GM11168 (cell line): Measurements from ENCODE around the gene WT1.

ENCODE experiments used
- in situ Hi-C: fragments of 300-500 bp; cut with MboI; formaldehyde crosslinking; loops from one replicate; pipeline ENCODE4 v1.12.0; 2022; ENCODE audit warnings: low sequenced_read_pairs; ENCODE audit not compliant: unreplicated experiment

Gene WT1

GRCh38 chr11:32439501-32440210 is 4.3 kb upstream of the WT1 start:
- in situ Hi-C loops: no loop called here

GRCh38 chr11:32438866-32439489 is 3.6 kb upstream of the WT1 start:
- in situ Hi-C loops: no loop called here

DNA sequence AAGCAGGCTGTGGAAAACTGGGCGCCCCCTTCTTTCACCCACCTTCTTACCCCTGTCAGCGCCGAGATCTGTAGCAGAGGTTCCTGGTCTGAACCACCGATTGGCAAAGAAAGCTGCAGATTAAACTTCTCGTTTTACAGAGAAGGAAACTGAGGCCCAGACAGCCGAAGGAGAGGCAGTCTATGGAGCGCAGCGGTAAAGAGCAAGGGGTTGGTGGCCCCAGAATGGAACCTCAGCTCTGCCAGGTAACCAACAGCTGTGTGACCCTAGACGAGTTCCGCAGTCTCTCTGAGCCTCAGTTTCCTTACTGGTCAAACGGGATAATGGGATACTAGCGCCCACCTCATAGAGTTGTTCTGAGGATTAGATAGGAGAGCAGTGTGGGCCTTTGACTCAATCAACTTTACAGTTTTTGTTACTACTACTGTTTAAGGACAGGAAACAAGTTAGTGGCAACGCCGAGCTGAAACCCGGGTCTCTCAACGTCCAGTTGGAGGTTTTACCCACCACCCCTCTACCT is 3.1 kb upstream of the WT1 start:
- in situ Hi-C loops: no loop called here

GRCh38 chr11:32437495-32438345 is 2.4 kb upstream of the WT1 start:
- in situ Hi-C loops: no loop called here

DNA sequence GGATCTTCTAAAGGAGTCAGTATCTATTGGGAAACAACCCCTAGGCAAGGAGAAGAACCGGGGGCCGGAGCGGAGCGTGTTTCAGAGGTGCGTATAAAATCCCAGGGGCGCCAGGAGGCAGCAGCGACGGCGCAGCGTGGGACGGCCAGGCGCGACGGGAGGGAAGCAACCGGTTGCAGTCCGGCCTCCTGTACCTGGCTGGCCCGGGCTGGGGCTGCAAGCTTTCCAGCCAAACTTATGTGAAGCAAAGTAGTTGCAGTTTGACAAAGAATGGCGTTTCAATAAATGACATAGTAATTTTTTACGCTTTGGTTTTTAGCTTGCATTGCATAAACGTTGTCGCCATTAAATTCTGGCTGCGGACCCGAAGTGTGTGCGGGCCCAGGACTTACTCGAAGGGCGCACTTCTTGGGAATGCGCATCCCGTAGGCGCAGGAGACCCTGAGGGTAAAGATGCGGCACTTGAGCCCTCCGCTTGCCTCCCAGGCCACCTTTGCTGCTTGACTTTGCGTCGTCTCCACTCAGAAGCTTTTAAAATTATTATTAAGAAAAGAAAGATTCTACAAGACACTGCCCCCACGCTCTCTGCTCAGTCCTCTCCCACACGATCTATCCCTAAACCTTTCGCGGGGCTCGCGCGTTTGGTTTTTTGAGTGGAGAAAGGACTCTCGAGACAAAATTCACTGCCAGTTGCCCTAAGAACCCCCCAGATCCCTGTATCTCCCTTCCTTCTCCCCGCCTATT is 1.6 kb upstream of the WT1 start:
- in situ Hi-C loops: no loop called here

GRCh38 chr11:32435942-32436750 is 807 bp upstream of the WT1 start:
- in situ Hi-C loops: no loop called here

- in situ Hi-C loops: no loop called here
These were observed 223 bp downstream of the WT1 start for GRCh38 chr11:32435152-32435480.

DNA sequence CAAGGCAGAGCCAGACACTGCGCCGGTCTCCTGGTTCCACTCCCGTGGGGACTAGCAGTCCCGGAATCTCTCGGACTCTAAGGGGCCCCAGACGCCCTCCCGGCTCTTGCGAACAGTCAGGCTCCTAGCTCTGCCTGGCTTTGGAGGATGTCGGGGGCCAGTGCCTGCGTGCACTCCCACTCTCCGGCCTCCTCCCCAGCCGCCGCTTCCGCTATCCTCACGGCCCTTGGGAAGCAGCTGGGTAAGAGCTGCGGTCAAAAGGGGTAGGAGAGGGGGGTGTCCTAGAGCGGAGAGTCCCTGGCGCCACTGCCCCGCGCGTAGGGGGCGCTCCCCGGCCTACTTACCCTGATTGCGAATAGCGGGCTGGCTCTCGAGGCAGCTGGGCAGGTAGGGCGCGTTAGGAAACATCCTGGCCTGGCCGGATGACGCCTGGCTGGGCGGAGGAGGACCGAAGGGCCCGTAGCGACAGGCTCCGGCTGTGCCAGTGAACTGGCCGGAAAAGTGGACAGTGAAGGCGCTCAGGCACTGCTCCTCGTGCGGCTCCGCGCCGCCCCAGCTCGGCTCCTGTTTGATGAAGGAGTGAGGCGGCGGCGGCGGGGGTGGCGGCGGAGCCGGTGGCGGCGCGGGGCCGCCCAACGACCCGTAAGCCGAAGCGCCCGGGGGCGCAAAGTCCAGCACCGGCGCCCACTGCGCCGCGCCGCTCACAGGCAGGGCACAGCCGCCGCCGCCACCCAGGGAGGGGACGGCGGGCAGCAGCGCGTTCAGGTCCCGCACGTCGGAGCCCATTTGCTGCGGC is 785 bp downstream of the WT1 start:
- in situ Hi-C loops: no loop called here

GRCh38 chr11:32433914-32434355 is 1.4 kb downstream of the WT1 start:
- in situ Hi-C loops: no loop called here

GRCh38 chr11:32433101-32433913 is 2.0 kb downstream of the WT1 start:
- in situ Hi-C loops: no loop called here

DNA sequence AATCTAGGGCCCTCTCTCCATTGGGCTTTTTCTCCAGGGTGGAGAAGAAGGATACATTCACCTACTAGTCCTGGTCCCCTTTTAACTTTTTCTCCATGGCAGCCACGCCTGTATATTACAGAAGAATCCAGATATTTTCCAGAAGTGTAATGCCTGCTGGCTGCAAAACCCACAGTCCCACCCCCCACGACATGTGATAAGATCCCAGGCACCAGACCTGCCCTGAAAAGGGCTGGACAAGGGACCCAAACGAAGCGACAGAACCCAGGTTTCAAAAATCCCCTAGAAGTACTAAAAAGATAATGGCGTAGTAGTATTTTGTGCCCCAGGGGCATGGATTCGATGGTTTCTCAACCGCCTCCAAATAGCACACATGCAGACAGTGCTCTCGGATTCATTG is 2.8 kb downstream of the WT1 start:
- in situ Hi-C loops: no loop called here

DNA sequence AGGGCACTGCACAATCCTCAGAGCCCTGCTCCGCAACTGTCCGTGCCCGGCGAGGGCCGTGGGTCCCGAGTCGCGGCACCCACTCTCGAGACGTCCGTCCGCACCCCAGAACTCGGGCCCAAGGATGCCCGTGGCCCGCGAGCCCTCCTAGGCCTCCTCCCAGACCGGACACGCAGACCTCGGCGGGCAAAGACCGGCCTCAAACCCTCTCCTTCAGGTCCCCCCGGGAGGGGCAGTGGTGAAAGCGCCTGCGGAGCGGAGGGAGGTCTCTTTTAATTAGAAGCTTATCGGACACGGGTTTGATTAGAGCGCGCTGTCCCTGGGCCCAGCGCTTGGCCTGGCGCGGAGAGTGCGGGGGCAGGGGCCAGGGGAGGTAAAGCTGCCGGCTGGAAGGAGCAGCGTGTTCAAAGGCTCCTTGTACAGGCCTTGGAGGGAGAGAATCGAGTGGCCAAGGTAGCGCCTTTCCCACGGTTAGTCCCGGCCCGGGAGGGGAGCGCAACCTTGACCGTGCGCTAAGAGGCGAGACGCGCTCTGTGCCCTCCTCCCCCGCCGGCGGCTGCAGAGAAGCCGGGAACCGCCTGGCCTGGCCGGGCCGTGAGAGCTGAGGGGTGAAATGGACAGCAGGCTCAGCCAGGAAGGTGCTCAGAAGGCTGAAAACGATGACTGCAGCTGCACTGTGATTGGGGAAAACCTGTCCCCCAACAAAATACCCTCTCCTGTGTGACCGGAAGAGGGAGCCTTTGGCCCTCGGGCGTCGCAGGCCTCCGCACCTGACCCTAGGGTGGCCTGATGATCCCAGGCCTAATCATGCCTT is 4.6 kb downstream of the WT1 start:
- in situ Hi-C loops: no loop called here

GRCh38 chr11:32429477-32429876 is 5.9 kb downstream of the WT1 start:
- in situ Hi-C loops: no loop called here

DNA sequence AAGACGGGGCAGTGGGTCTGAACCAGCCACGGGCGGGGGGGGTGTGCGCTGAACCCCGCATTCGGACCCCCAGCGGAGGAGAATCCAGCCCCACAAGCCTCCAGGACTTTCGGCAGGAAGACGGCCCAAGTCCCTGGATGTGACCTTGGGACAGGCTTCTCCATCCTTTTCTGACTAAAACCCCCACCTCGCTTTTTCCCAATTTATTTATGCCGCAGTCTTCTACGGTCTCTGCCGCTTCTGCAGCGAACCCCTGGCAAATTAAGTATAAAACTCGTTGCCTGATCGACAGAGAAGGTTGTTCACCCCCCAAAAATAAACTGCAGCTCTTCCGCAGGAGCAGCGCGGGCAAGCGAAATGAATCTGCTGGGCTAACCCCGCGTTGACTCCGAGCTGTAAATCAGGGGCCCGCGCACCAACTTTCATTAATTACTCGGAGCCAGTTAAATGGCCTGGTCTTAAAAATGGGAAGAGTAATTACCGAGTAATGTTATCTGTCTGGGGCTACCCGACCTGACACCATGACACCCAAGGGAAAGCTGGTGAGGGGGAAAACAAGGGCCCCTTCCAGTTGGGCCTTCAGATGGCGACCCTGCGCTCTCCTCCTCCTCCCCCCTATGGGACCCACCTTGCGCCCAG is 6.6 kb downstream of the WT1 start:
- in situ Hi-C loops: no loop called here

DNA sequence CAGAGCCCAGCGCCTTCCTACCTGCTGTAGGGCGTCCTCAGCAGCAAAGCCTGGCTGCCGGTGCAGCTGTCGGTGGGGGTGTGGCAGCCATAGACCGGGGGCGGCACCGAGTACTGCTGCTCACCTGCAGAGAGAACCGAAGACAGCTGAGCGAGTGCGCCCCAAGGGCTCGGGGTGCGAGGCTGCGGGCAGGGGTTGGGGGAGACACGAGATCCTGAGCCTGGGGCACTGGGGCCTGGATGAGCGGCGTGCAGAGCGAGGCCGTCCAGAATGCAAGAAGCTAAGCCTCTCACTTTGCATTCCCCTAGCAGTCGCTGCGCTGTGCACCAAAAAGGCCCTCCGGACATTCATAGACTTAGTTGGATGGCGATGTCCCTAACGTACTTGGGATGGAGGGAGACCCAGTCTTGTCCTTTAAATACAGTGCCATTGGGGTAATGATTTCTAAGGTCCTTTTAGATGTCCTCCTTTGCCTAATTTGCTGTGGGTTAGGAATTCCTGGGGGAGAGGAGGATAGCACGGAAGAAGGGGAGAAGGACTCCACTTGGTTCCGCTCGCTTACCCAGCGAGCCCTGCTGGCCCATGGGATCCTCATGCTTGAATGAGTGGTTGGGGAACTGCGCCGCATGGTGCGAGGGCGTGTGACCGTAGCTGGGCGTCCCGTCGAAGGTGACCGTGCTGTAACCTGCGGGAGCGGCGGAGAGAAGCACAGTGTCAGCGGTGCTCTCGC is 7.2 kb downstream of the WT1 start:
- in situ Hi-C loops: no loop called here

DNA sequence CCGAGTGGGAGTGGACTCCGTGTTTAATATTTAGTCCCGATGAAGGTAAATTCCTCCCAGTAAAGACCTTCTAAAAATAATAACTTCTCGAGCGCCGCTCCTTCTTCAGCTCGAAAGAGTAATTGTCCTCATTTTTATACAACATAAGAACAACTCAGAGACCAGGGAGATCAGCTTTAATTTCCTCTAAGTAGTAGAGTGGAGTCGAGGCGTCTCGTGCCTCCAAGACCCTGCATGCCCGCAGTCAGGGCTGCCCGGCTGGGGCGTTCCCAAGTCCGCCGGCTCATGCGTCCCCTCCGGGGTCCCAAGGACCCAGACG is 7.8 kb downstream of the WT1 start:
- in situ Hi-C loops: no loop called here
